Activated CD4-positive, alpha-beta T cell treated with anti-CD3 and anti-CD28 coated beads for 24 hours (primary cell): Measurements from ENCODE around the gene SERPINE2.
"Not testable (repeated sequence)": the region's sequence is repeated elsewhere in the genome, so short reads cannot be mapped to it uniquely, and the experiment has no call there.

ENCODE experiments used
- DNase-seq, 2 donors: peaks; one replicate each; pipeline ENCODE4 v3.0.0-alpha.2; 2020; ENCODE audit warnings: low read depth in 2 of 2

SERPINE2 gene

DNA sequence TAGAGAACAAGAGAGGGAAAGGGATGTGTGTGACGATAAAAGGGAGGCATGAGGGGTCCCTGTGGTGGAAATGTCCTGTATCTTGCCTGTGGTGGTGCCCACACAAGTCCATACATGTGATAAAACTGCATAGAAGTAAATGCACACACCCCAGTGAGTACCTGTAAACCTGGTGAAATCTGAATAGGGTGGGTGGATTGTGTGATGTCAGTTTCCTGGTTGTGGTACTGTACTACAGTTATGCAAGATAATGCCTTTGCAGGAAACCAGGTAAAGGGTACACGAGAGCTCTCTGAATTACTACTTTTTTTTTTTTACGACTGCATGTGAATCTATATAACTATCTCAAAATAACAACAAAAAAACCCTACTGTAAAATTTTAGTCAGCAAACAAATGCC lies 22.1 kb downstream of the SERPINE2 start:
- DNase-seq = no peak

DNA sequence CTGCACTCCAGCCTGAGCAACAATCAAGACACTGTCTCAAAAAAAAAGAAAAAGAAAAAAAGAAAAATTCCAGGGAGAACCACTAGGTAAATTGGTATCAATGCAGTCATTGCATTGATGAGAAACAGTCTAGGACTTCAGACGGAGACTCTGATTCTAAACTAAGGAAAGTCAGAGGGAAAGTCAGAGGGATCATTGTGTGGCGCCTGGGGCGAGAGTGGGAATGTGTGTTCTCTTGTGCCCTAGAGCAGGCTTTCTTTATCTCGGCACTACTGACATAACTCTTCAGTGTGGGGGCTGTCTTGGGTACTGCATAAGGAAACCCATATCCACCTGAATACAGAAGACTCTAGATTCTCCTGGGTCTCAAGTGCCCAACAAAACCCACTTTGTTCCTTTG lies 24.8 kb downstream of the SERPINE2 start:
- DNase-seq = no peak

DNA sequence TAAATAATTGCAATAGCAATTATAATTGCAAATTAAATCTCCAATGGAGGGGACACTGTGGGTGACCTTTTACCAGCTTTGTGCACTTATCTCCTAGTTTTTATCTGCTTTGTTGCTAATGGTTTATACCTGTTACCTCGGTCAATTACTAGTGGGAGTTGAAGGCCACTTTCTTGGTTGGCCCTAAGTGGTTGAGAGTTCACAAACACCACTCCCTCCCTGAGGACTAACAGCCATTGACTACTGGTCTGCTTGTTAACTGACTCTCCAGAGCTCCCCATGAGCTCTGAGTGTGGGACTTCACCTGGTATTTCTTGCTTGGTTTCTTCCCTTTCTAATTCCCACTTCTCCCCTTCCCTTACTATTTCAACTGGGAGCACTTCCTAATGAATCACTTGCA lies 27.2 kb downstream of the SERPINE2 start:
- no peak for DNase-seq

- no peak for DNase-seq
Observed at GRCh38 chr2:224009605-224010315, 29.3 kb downstream of the SERPINE2 start.

DNA sequence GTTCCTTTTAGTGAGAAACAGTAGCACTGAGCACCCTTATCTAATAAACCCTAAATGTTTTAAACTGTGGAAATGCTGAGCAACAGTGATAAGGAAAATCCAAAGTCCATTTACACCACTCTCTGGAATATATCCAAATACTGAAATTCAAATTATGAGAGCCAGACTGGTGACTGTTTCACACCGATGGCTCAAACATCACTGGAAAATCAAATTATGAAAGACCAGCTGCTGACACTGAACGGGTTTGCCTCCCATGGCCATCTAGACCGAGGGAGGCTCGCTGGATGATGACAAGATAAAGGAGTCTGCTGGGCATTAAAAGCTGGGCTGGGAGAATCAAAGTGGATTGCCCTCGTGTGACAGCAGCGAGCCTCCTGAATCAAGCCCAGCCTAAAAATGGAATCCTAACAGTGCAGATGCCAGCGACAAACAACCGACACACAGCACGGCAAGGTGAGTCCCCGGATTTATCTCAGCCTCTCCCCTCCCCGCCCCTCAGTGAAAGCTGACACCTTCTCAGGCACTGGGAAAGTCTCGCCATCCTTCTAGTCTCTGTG lies 30.3 kb downstream of the SERPINE2 start:
- DNase-seq = no peak

DNA sequence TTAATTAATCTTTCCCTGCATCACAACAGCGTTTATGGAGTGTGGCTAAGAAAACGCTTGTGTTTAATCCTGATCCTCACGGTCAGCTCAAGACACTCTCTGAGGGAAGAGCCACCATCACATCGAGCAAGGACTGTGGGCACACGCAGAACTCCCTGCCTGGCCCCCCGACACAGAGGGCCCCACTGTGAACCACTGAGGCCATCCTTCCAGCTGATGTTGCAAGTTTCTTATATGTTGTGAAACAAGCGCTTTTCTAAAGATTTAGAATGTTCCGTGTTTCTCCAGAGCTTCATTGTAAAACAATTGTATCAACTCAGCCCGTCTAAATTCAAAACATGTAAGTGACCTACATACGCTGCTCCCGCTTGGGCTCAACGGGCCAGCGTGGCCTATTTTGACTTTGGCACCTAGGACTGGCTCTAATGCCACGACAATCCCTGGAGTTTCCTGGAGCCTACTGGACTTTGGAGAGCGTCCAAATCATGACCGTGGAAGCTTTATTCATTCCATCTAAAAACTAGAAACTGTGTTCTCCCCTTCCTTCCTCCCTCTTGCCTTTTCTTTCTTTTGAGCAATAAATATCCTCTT lies 34.9 kb downstream of the SERPINE2 start:
- no peak for DNase-seq

DNA sequence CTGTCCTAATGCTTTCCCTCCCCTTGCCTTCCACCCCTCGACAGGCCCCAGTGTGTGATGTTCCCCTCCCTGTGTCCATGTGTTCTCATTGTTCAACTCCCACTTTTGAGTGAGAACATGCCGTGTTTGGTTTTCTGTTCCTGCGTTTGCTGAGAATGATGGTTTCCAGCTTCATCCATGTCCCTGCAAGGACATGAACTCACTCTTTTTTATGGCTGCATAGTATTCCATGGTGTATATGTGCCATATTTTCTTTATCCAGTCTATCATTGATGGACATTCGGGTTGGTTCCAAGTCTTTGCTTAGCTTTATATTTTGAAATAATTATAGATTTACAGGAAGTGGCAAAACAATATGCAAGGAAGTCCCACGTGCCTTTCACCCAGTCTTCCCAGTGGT lies 38.4 kb downstream of the SERPINE2 start:
- DNase-seq = not testable (repeated sequence)

GRCh38 chr2:223999862-224000261 lies 39.2 kb downstream of the SERPINE2 start:
- DNase-seq = no peak

- DNase-seq = no peak
Observed at GRCh38 chr2:223998948-223999347, 40.1 kb downstream of the SERPINE2 start.

DNA sequence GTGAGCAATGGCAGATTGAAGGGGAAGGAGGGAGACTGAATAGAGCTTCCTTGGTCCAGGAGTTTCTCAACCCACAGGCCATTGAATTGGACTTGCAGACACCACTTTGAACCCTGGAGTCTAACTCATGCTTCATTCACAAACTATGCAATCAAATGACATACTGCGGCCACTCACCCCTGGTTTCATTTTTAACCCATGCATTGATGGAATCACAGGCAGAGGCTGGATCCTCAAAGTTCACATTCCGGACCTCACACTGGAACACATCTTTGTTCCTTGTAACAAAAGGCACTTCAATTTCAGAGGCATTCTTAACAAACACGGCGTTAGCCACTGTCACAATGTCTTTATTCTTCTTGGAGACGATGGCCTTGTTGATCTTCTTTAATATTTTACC lies 41.1 kb downstream of the SERPINE2 start:
- no peak for DNase-seq

GRCh38 chr2:223996391-223996790 lies 42.7 kb downstream of the SERPINE2 start:
- DNase-seq = no peak

DNA sequence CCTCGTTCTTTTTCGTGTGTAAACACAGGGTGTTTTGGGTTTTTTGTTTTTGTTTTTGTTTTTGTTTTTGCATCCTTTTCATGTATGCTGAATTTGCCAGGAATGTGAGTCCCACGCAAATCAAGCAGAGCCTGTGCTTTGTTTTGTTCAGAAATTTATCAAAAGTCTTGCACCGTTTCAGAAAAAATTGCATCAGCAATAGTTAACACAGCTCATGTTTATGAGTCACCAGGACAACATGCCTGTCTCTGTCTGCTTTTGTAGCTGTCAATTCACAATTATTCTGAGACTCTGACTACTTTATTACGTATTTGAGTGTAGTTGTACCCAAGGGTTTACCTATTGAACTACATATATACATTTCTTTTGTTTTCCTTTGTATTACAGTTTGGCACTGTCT lies 43.5 kb downstream of the SERPINE2 start:
- DNase-seq = no peak

DNA sequence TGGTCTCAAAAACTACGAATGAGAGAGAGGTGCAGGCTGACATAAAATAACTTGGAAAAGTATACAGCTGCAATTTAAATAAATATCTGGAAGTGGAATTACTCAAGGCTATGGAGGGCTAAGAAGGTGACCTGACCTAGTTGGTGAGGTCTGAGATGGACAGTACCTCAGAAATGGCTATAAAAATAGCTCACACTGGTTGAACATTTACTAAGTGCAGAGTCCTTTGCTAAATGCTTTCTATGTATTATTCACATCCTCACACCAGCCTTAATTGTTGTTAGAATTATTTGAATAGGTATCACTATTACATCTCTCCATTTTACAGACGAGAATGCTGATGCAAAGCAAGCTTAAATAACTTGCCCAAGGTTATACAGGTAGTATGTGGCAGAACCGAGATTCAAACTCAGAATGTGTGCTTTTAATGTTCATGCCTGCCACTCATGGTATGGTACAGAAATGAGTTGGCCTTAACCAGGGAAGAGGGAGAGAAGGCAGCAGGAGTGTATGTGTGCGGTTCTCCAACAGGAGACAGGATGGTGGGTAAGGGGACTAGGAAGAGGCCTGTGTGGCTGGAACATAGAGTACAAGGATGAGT lies 44.4 kb downstream of the SERPINE2 start:
- DNase-seq = no peak

DNA sequence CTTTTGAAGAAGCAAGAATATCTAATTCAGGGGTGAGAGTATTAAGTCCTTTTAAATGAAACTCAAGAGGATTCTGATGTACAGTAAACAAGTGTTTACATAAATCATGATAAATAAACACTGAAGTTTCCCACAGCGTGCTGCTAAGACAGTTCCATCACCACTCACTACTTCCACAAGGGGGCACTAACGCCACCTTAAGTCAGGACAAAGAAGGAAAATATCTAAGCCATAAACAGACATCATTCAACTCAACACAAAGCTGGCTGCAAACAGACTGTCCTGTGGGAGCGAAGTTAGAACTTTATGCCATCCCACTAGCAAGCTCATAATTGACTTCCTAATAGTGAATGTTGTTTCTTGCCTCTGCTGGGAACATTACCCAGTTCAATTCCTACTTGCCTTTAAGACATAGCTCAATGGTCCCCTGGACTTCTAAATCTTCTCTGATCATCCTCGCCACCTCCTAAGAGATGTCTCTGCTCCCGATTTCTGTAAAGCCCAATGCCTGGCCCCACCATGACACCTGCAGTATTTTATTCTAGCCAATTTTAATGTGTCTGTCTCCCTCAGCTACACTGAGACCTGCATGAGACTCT lies 45.4 kb downstream of the SERPINE2 start:
- peak; percentile 40 to 49 for DNase-seq

DNA sequence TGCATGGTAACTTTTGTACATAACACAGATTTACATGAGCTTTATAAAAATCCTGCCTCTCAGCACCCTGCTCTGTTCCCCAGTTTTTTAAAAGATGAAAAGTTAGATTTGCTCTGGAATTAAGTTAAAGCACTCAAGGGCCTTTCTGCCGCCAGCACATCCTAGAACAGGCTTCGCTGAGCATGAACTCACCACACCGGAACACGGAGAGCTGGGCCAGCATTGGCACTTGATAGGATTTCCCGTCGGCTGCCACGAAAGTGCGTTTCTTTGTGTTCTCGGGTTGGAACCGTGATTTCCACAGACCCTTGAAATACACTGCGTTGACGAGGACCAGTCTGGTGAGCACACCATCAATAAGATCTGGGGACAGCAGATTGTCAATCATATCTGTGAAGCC lies 47.5 kb downstream of the SERPINE2 start:
- DNase-seq = no peak

- DNase-seq = no peak
Observed at GRCh38 chr2:223989856-223990232, 49.2 kb downstream of the SERPINE2 start.

- DNase-seq = no peak
Observed at GRCh38 chr2:223989206-223989855, 49.8 kb downstream of the SERPINE2 start.

DNA sequence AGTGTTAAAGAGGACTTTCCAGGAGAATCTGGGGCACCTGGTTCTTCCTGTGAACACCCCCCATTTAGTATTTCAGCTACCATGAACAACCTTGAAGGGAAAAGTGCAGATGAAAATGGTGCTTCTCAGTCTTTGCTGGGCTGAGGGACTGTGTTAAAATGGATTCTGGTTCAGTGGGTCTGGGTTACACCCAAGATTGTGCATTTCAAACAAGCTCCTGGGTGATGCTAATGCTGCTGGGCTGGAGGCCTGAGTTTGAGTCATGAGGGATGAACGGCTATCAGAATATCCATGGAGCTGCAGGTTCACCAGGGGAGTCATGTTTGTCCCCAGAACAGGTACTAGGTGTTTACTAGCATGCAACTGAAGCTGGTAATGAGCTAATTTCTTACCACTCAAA lies 57.8 kb downstream of the SERPINE2 start:
- DNase-seq = no peak

DNA sequence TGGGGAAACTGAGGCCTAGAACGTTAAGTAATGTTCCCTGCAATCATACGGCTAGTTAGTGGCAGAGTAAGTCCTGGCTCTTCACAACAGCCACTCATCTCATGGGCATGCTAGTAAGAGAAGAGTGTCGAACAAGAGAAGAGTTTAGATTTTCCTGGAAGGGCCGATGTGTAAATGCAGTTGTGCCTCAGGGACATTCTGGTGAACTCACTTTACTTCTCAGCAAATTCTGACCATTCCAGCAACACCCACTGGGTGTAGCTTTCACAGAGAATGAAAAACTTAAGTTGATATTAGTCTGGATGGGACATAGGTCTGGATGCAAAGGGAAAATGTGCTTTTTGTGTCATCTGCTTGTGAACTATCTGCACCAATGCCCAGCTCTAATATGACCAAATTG lies 58.3 kb downstream of the SERPINE2 start:
- DNase-seq = no peak

GRCh38 chr2:223980397-223980735 lies 58.7 kb downstream of the SERPINE2 start:
- DNase-seq = no peak

DNA sequence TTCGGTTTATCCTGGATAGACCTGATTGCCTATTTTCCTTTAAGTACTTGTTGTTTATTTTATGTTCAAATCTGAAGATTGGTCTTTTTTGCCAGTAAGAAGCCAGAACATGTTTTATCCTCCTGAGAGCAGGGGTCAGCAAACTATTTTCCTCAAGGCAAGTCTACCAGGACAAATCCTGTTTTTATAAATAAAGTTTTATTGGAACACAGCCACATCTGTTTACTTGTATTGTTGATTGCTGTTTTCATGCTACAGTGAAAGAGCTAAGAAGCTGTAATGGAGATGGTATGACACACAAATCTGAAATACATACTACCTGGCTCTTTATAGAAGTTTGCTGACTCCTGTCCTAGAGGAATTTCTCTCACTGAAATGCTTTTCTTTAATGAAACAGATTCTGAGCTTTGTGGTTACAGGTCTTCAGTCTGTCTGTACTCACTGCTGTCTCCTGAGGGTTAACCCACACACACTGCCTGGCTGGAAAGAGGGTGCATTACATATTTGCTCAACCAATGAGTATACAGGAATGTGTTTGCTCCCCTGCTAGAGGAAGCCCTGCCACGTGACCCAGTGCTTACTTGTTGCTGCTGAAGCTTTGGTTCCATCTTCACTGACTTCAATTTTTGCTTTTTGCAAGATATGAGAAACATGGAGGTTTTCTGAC lies 59.2 kb downstream of the SERPINE2 start:
- no peak for DNase-seq

GRCh38 chr2:223978451-223978850 lies 60.6 kb downstream of the SERPINE2 start:
- no peak for DNase-seq
